Small intestine (tissue), 7 donors: ENCODE data around the gene GAST. TPM values are rescaled to one million over a fixed set of nuclear protein-coding genes. Genes with fewer than 3 reads are reported as not detected.

Experiments
- DNase-seq, 2 donors: peaks; one replicate each; pipeline versions ENCODE4 v3.0.0 to v3.0.0-alpha.2; 2013
- FAIRE-seq: peaks from 2 replicates; lab custom pipeline; 2012; peaks lifted over from hg19 to GRCh38; lab: Jason Lieb, UNC
- H3K27ac ChIP-seq, 3 donors: one replicate each; pipeline ENCODE4 v1.5.1; 2013; ENCODE audit warnings: low read length in 2 of 3, mild to moderate bottlenecking in 2 of 3, control low read depth in 1 of 3, inconsistent platforms in 1 of 3, low read depth in 1 of 3, moderate library complexity in 1 of 3
- H3K27me3 ChIP-seq, 3 donors: one replicate each; pipeline ENCODE4 v1.6.1; 2013; ENCODE audit warnings: low read length in 3 of 3, inconsistent platforms in 1 of 3; ENCODE audit not compliant: control insufficient read depth in 3 of 3, insufficient read depth in 3 of 3
- H3K36me3 ChIP-seq, 3 donors: one replicate each; pipeline ENCODE4 v1.6.1; 2013; ENCODE audit warnings: low read length in 3 of 3, inconsistent platforms in 1 of 3, low read depth in 1 of 3, mild to moderate bottlenecking in 1 of 3, moderate library complexity in 1 of 3; ENCODE audit not compliant: control insufficient read depth in 3 of 3, insufficient read depth in 2 of 3
- H3K4me1 ChIP-seq, 3 donors: one replicate each; pipeline ENCODE4 v1.6.1; 2013; ENCODE audit warnings: low read length in 2 of 3, inconsistent platforms in 1 of 3, low read depth in 1 of 3, mild to moderate bottlenecking in 1 of 3, moderate library complexity in 1 of 3; ENCODE audit not compliant: control insufficient read depth in 3 of 3, insufficient read depth in 2 of 3
- H3K4me3 ChIP-seq, 3 donors: one replicate each; pipeline ENCODE4 v1.5.1; 2013; ENCODE audit warnings: low read length in 3 of 3, control low read depth in 1 of 3, inconsistent platforms in 1 of 3, low read depth in 1 of 3, mild to moderate bottlenecking in 1 of 3, moderate library complexity in 1 of 3
- H3K9me3 ChIP-seq, 2 donors: one replicate each; pipeline ENCODE4 v1.6.1; 2013; ENCODE audit warnings: low read depth in 1 of 2, low read length in 1 of 2; ENCODE audit not compliant: control insufficient read depth in 2 of 2, insufficient read depth in 1 of 2
- WGBS, 3 donors: extraction: QIAGEN DNeasy Blood & Tissue Kit; methylation state at CpG; one replicate each; pipeline ENCODE4 v1.1.7; 2013; 5-methylcytosine and 5-hydroxymethylcytosine counted together
- polyA plus RNA-seq, 4 donors: library from polyadenylated mRNA; stranded (reverse) in 3 of 4; unstranded in 1 of 4; fragments of 200-250 nt in 3 of 4; fragments of 120-200 nt in 1 of 4; gene quantifications; one replicate each; pipeline versions ENCODE4 v1.2.1 to v1.2.3, GENCODE V29; 2013
- donor health status: healthy with polysubstance abuse.
- donor health status: control.
- donor health status: control.
- donor health status: Bipolar disorder and iron deficiency.
- donor health status: healthy.

Gene GAST
- polyA plus RNA-seq, 4 donors, result 1.9 TPM; not detected in 3

GRCh38 chr17:41688641-41689496 is 23.3 kb upstream of the GAST start, which contains the start of gene EIF1:
Gene EIF1 (plus strand): TSS chr17:41688885. CDS start chr17:41689039, 154 bp downstream.
- H3K4me1 ChIP-seq, result peaks cover 0 to 14% (median 0%) of the 10 kb centered on the region in 3 donors
- H3K4me3 ChIP-seq, result peak within 1 kb of the TSS; percentile 77 to 84 (median 78)
- peak within 1 kb of the TSS; percentile 98 to 100 (median 99) for H3K27ac ChIP-seq
- FAIRE-seq (no peak), DNase-seq (peak; percentile 100)
- peaks cover 0 to 8% of the 10 kb centered on the region in 2 donors for H3K9me3 ChIP-seq
- 0 to 1% (median 1%) methylated on average over 62 to 81 of the region's 81 CpGs for WGBS, 3 donors
- H3K36me3 ChIP-seq, result peaks cover 13 to 34% (median 30%) of the 10 kb centered on the region in 3 donors
- H3K27me3 ChIP-seq, result no peaks in the 10 kb centered on the region

- 1% methylated on average over 27 of the region's 27 CpGs for WGBS, 3 donors
- peak; percentile 58 to 71 for DNase-seq
These were observed 22.4 kb upstream of the GAST start for GRCh38 chr17:41689497-41690299.

GRCh38 chr17:41690497-41690896 is 21.6 kb upstream of the GAST start:
- H3K27me3 ChIP-seq, result no peaks in the 10 kb centered on the region
- FAIRE-seq, result no peak

More at GRCh38 chr17:41689497-41690299, 22.4 kb upstream of the GAST start:
- H3K4me1 ChIP-seq, result peaks cover 0 to 14% (median 0%) of the 10 kb centered on the region in 3 donors
- FAIRE-seq, result no peak
- peak overlapping the region; percentile 77 to 84 (median 78) for H3K4me3 ChIP-seq
- H3K27me3 ChIP-seq, result no peaks in the 10 kb centered on the region
- H3K27ac ChIP-seq, result peak overlapping the region; percentile 98 to 100 (median 99)
- H3K36me3 ChIP-seq, result peaks cover 13 to 41% (median 30%) of the 10 kb centered on the region in 3 donors
- peaks cover 0 to 8% of the 10 kb centered on the region in 2 donors for H3K9me3 ChIP-seq

GRCh38 chr17:41691031-41691777 is 20.9 kb upstream of the GAST start:
- Histone ChIP-seq H3K27me3 (no peaks in the 10 kb centered on the region), H3K9me3 (peaks cover 0 to 3% of the 10 kb centered on the region in 2 donors), H3K4me3 (no peak overlapping the region), H3K36me3 (peaks cover 17 to 50% (median 30%) of the 10 kb centered on the region in 3 donors), H3K27ac (peak overlapping the region in 1 of 3 donors; percentile 7), H3K4me1 (peaks cover 0 to 14% (median 2%) of the 10 kb centered on the region in 3 donors)
- FAIRE-seq (no peak), DNase-seq (no peak)
- 69 to 76% (median 73%) methylated on average over 10 of the region's 10 CpGs for WGBS, 3 donors

More at GRCh38 chr17:41690497-41690896, 21.6 kb upstream of the GAST start:
- Histone ChIP-seq H3K27ac (peak overlapping the region in 2 of 3 donors; percentile 7 to 98), H3K4me3 (no peak overlapping the region), H3K36me3 (peaks cover 17 to 49% (median 30%) of the 10 kb centered on the region in 3 donors), H3K9me3 (peaks cover 0 to 8% of the 10 kb centered on the region in 2 donors), H3K4me1 (peaks cover 0 to 14% (median 0%) of the 10 kb centered on the region in 3 donors)
- WGBS, 3 donors, result 53 to 69% (median 63%) methylated on average over 2 of the region's 2 CpGs
- no peak for DNase-seq

- 84 to 88% (median 86%) methylated on average over 11 of the region's 11 CpGs for WGBS, 3 donors
- no peak overlapping the region for H3K4me3 ChIP-seq
- DNase-seq (no peak), FAIRE-seq (no peak)
- H3K27ac ChIP-seq, result peak overlapping the region in 1 of 3 donors; percentile 13
- H3K27me3 ChIP-seq, result no peaks in the 10 kb centered on the region
- no peaks in the 10 kb centered on the region for H3K9me3 ChIP-seq
- peaks cover 17 to 50% (median 30%) of the 10 kb centered on the region in 3 donors for H3K36me3 ChIP-seq
- peaks cover 0 to 13% (median 2%) of the 10 kb centered on the region in 3 donors for H3K4me1 ChIP-seq
These were observed 19.2 kb upstream of the GAST start for GRCh38 chr17:41692722-41693521.

GRCh38 chr17:41695134-41695661 is 16.9 kb upstream of the GAST start:
- H3K4me3 ChIP-seq, result no peak overlapping the region
- no peak for DNase-seq
- 78 to 85% (median 81%) methylated on average over 7 of the region's 7 CpGs for WGBS, 3 donors
- no peak overlapping the region for H3K27ac ChIP-seq
- H3K4me1 ChIP-seq, result peaks cover 0 to 9% (median 2%) of the 10 kb centered on the region in 3 donors
- no peaks in the 10 kb centered on the region for H3K27me3 ChIP-seq
- peaks cover 12 to 42% (median 22%) of the 10 kb centered on the region in 3 donors for H3K36me3 ChIP-seq
- FAIRE-seq, result no peak
- no peaks in the 10 kb centered on the region for H3K9me3 ChIP-seq
